GM23338 (cell line): ENCODE data around the gene KRTAP9-8. TPM values are rescaled to one million over a fixed set of nuclear protein-coding genes. Genes with fewer than 3 reads are reported as not detected.

Experiments used
- ATAC-seq: fragments of 200-7000 bp; cut with Tn5 transposase; 3 replicates; pipeline ENCODE4 v1.9.1; 2020
- DNase-seq: peaks from one replicate; pipeline ENCODE4 v3.0.0-alpha.2; 2015; ENCODE audit warnings: low spot score
- H2AFZ ChIP-seq: fragments of 200-600 bp; sonication (generic); 2 replicates; pipeline ENCODE4 v1.8.0; 2016; ENCODE audit warnings: antibody characterized with exemption, mild to moderate bottlenecking, moderate library complexity
- H3F3A ChIP-seq: fragments of 200-600 bp; sonication (generic); replicated peaks from 2 replicates; pipeline ENCODE4 v1.8.0; 2017; ENCODE audit warnings: antibody characterized with exemption, mixed run types, low read depth
- H3K27ac ChIP-seq: fragments of 200-600 bp; sonication (generic); 2 replicates; pipeline ENCODE4 v1.6.1; 2016; ENCODE audit warnings: low read depth
- H3K27me3 ChIP-seq: fragments of 200-600 bp; sonication (generic); 2 replicates; pipeline ENCODE4 v1.8.0; 2016; ENCODE audit warnings: mild to moderate bottlenecking, mixed run types, moderate library complexity; ENCODE audit not compliant: insufficient read depth
- H3K36me3 ChIP-seq: fragments of 200-600 bp; sonication (generic); 2 replicates; pipeline ENCODE4 v1.8.0; 2016; ENCODE audit warnings: mild to moderate bottlenecking; ENCODE audit not compliant: insufficient read depth
- H3K4me1 ChIP-seq: fragments of 200-600 bp; sonication (generic); 2 replicates; pipeline ENCODE4 v1.8.0; 2016; ENCODE audit warnings: mild to moderate bottlenecking, moderate library complexity; ENCODE audit not compliant: insufficient read depth
- H3K4me2 ChIP-seq: fragments of 200-600 bp; sonication (generic); 2 replicates; pipeline ENCODE4 v1.7.1; 2017; ENCODE audit warnings: mixed run types
- H3K4me3 ChIP-seq: fragments of 200-600 bp; sonication (generic); 2 replicates; pipeline ENCODE4 v1.6.1; 2016; ENCODE audit warnings: mixed run types
- H3K79me2 ChIP-seq: fragments of 200-600 bp; sonication (generic); replicated peaks from 2 replicates; pipeline ENCODE4 v1.8.0; 2017; ENCODE audit warnings: mild to moderate bottlenecking; ENCODE audit not compliant: insufficient read depth
- H3K9me2 ChIP-seq: fragments of 200-600 bp; sonication (generic); 2 replicates; pipeline ENCODE4 v1.8.0; 2017; ENCODE audit not compliant: insufficient read depth
- H4K20me1 ChIP-seq: fragments of 200-600 bp; sonication (generic); replicated peaks from 2 replicates; pipeline ENCODE4 v1.8.0; 2017; ENCODE audit warnings: mild to moderate bottlenecking; ENCODE audit not compliant: insufficient read depth
- H3K27ac Mint-ChIP-seq: 2 replicates; pipeline ENCODE4 v1.8.0; 2020; ENCODE audit warnings: inconsistent platforms, mild to moderate bottlenecking, moderate library complexity, mixed read lengths
- H3K27me3 Mint-ChIP-seq: 3 replicates; pipeline ENCODE4 v1.8.0; 2022; ENCODE audit warnings: low read depth, mild to moderate bottlenecking, moderate library complexity, mixed read lengths, inconsistent platforms; ENCODE audit not compliant: insufficient read depth, poor library complexity
- H3K36me3 Mint-ChIP-seq: 3 replicates; pipeline ENCODE4 v1.8.0; 2021; ENCODE audit warnings: low read depth, mild to moderate bottlenecking, inconsistent platforms, moderate library complexity, mixed read lengths
- H3K4me1 Mint-ChIP-seq: 3 replicates; pipeline ENCODE4 v1.8.0; 2020; ENCODE audit warnings: mild to moderate bottlenecking, inconsistent platforms, mixed read lengths
- H3K4me3 Mint-ChIP-seq: 3 replicates; pipeline ENCODE4 v1.8.0; 2021; ENCODE audit warnings: moderate library complexity, mild to moderate bottlenecking, inconsistent platforms, mixed read lengths
- H3K9me3 Mint-ChIP-seq: 3 replicates; pipeline ENCODE4 v1.8.0; 2020; ENCODE audit warnings: moderate library complexity, mild to moderate bottlenecking, inconsistent platforms, mixed read lengths
- CREB1 ChIP-seq: fragments of 250-450 bp; sonication (Bioruptor Pico); IDR thresholded peaks from 2 replicates; pipeline ENCODE4 v1.5.0; 2020; ENCODE audit warnings: low read depth, mild to moderate bottlenecking, moderate library complexity
- CTCF ChIP-seq, 2 experiments: fragments of 200-600 bp in 1 of 2; sonication (generic) in 1 of 2; conservative IDR thresholded peaks; 2 replicates each; pipeline versions ENCODE4 v1.5.1 to v1.6.1; 2016 to 2017; ENCODE audit warnings: antibody characterized with exemption in 2 of 2, low read depth in 2 of 2, mild to moderate bottlenecking in 2 of 2, moderate library complexity in 1 of 2
- EZH2 ChIP-seq: fragments of 200-600 bp; sonication (generic); IDR thresholded peaks from one replicate; pipeline ENCODE4 v1.8.0; 2017; ENCODE audit warnings: antibody characterized with exemption, mild to moderate bottlenecking, low read depth; ENCODE audit not compliant: unreplicated experiment
- EZH2phosphoT487 ChIP-seq: fragments of 200-600 bp; sonication (generic); IDR thresholded peaks from one replicate; pipeline ENCODE4 v1.8.1; 2018; ENCODE audit warnings: antibody characterized with exemption; ENCODE audit not compliant: unreplicated experiment
- JUNB ChIP-seq: IDR thresholded peaks from one replicate; pipeline ENCODE4 v1.6.1; 2016; ENCODE audit warnings: antibody characterized with exemption; ENCODE audit not compliant: unreplicated experiment
- NANOG ChIP-seq: IDR thresholded peaks from 2 replicates; pipeline ENCODE4 v1.6.1; 2016; ENCODE audit warnings: antibody characterized with exemption, borderline replicate concordance
- POLR2AphosphoS5 ChIP-seq: IDR thresholded peaks from 2 replicates; pipeline ENCODE4 v1.6.1; 2016; ENCODE audit warnings: antibody characterized with exemption, low read depth
- REST ChIP-seq: IDR thresholded peaks from one replicate; pipeline ENCODE4 v1.6.1; 2018; ENCODE audit warnings: antibody characterized with exemption; ENCODE audit not compliant: unreplicated experiment
- STAT1 ChIP-seq: IDR thresholded peaks from one replicate; pipeline ENCODE4 v1.6.1; 2016; ENCODE audit warnings: antibody characterized with exemption; ENCODE audit not compliant: unreplicated experiment
- ZNF114 ChIP-seq: fragments of 250-450 bp; sonication (Bioruptor Pico); IDR thresholded peaks from 2 replicates; pipeline ENCODE4 v1.5.0; 2020; ENCODE audit warnings: mild to moderate bottlenecking, moderate library complexity
- ZNF331 ChIP-seq: fragments of 250-450 bp; sonication (Bioruptor Pico); IDR thresholded peaks from 2 replicates; pipeline ENCODE4 v1.5.0; 2020; ENCODE audit warnings: low read depth, mild to moderate bottlenecking, moderate library complexity
- ZNF462 ChIP-seq: fragments of 250-450 bp; sonication (Bioruptor Pico); IDR thresholded peaks from 2 replicates; pipeline ENCODE4 v1.5.0; 2020; ENCODE audit warnings: mild to moderate bottlenecking, moderate library complexity
- polyA plus RNA-seq: library from polyadenylated mRNA; unstranded; fragments of >200 nt; fragmentation: Nextera tagmentation; extraction: Ambion mirVana; gene quantifications from 2 replicates; pipeline ENCODE4 v1.2.1, GENCODE V29; 2016
- total RNA-seq: library from RNA; depleted of rRNA; stranded (reverse); fragments of >200 nt; shearing (Covaris generic); gene quantifications from 2 replicates; pipeline ENCODE4 v1.2.3, GENCODE V29; 2014
- TF ChIP-seq, protein P1 (sequence below): IDR thresholded peaks from 2 replicates; pipeline ENCODE4 v1.6.1; 2016; ENCODE audit warnings: antibody characterized with exemption

The KRTAP9-8 gene
- total and polyA plus RNA-seq, 2 experiments from 2014 or later, result not detected

GRCh38 chr17:41215681-41216080 is 22.1 kb upstream of the KRTAP9-8 start:
- TF ChIP-seq ZNF331 (CRISPR knock-in tag) (no peak), CTCF (conservative IDR thresholded peaks at IDR 0.05; ENCODE audit: low read depth in 2 of 2) (no peak), EZH2phosphoT487 (no peak), ZNF114 (no peak), NANOG (no peak), ZNF462 (no peak), STAT1 (no peak), REST (no peak), EZH2 (no peak), POLR2AphosphoS5 (no peak), JUNB (no peak), CREB1 (CRISPR knock-in tag) (no peak)
- TF ChIP-seq, protein P1, sequence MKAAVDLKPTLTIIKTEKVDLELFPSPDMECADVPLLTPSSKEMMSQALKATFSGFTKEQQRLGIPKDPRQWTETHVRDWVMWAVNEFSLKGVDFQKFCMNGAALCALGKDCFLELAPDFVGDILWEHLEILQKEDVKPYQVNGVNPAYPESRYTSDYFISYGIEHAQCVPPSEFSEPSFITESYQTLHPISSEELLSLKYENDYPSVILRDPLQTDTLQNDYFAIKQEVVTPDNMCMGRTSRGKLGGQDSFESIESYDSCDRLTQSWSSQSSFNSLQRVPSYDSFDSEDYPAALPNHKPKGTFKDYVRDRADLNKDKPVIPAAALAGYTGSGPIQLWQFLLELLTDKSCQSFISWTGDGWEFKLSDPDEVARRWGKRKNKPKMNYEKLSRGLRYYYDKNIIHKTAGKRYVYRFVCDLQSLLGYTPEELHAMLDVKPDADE, result no peak
- no peaks in the 10 kb centered on the region for H3K4me1 Mint-ChIP-seq
- DNase-seq (no peak), ATAC-seq (no peak)
- Histone ChIP-seq H4K20me1 (no peaks in the 10 kb centered on the region), H3K4me2 (no peak overlapping the region), H3K4me3 (no peak overlapping the region), H3K9me2 (0 out of 2 replicates have a peak, but pooled peaks cover 6% of the 10 kb centered on the region), H3F3A (no peaks in the 10 kb centered on the region), H3K4me1 (no peaks in the 10 kb centered on the region), H3K27ac (no peak overlapping the region), H3K79me2 (no peaks in the 10 kb centered on the region), H3K36me3 (no peaks in the 10 kb centered on the region), H2AFZ (no peak overlapping the region), H3K27me3 (no peaks in the 10 kb centered on the region)
- H3K27me3 Mint-ChIP-seq, result peaks cover 5% of the 10 kb centered on the region
- H3K9me3 Mint-ChIP-seq, result 0 out of 3 replicates have a peak, but pooled peaks cover 2% of the 10 kb centered on the region
- no peak overlapping the region for H3K27ac Mint-ChIP-seq
- H3K4me3 Mint-ChIP-seq, result no peak overlapping the region
- no peaks in the 10 kb centered on the region for H3K36me3 Mint-ChIP-seq
